GM21367 (cell line): ENCODE measurements around the gene IGF1R.

ENCODE experiments used
- ATAC-seq: cut with Tn5 transposase; IDR thresholded peaks from one replicate; pipeline ENCODE4 v1.9.1; 2021; ENCODE audit not compliant: unreplicated experiment

Gene IGF1R

GRCh38 chr15:98854496-98854895 lies 206.2 kb downstream of the IGF1R start:
- no peak for ATAC-seq

DNA sequence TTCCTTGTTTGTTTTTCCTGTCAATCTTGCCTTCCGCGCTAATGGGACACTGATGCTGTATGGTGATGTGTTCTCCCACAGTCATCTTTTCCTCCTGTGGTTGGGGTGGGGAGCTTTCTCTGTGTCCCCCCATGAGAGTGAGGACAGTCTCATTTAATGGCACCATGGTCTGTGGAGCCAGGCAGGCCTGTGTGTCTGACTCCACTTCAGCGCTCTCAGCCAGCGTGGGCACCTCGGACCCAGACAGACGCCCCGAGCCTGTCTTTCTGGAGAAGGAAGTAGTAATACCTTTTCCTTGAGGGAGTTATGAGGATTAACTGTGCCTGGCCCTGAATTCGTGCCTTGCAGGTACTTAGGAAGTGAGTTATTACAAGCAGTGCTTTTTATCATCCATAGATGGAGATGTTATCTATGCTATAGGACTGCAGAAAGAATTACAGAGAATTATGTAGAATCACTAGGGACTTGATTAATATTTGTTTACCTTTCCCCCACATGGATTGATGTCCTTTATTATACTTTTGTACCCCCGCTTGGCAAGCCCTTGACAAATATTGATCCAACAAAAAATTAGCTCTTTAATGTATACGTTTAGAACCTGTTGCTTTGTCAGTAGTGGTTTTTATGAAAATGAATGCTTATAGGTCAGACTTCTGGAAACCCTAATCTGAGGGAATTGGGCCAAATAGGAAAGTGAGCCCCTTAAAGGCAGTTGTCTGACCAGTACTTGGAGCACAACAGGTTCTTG lies 206.9 kb downstream of the IGF1R start:
- ATAC-seq: no peak

DNA sequence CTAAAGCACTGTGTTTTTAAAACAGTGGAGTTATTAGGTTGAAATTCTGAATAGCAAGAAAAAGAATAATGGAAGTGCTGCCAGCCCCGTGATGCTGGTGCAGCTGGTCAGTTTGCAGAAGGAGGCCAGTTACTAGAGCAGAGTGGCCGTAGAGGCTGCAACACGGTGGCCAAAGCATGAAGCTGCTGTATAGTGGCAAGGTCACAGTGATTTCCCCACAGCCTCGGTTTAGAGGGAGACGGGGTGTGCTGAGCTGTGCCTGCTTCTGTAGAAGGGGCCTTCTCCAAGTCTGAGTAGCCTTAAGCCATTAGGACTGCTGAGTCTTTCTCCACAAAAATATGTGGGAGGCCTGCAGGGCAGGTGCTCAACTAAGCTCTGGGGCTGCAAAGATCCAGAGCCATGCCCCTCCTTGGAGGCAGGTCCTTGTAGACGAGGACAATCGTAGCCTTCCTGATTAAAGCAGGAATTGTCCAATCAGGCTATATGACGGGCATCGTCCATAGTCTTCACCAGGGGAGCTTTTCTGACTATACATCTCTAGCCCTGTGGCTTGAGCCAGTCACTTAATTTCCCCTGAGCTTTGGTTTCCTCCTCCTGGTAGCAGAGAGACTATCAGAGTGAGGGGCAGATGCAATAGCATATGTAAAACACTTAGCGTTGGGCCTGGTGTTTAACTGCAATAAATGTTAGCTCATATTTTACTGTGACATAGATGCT lies 207.6 kb downstream of the IGF1R start:
- no peak for ATAC-seq

- no peak for ATAC-seq
Measured at GRCh38 chr15:98856532-98856907, 208.2 kb downstream of the IGF1R start.

DNA sequence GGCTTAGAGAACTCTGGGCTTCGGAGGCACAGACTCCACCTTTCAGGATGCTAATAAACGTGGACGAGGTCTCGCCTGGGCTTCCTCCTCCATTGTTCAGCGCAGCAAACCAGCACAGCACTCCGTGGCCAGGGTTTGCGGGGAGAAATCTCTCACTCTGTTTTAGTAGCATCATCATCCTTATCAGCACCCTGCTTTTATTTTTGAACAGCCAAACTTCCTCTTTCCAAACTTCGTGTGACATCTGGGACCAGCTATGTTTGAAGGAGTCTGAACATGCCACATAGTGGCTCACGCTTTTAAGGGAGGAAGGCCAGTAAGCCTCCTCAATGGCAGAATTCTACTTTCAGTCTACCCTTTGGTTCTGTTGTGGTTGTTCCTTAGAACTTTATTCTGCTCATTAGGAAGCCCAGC lies 210.3 kb downstream of the IGF1R start:
- ATAC-seq: no peak

- ATAC-seq: no peak
Measured at GRCh38 chr15:98859149-98859548, 210.8 kb downstream of the IGF1R start.

- ATAC-seq: no peak
Measured at GRCh38 chr15:98860281-98861041, 212.1 kb downstream of the IGF1R start.

DNA sequence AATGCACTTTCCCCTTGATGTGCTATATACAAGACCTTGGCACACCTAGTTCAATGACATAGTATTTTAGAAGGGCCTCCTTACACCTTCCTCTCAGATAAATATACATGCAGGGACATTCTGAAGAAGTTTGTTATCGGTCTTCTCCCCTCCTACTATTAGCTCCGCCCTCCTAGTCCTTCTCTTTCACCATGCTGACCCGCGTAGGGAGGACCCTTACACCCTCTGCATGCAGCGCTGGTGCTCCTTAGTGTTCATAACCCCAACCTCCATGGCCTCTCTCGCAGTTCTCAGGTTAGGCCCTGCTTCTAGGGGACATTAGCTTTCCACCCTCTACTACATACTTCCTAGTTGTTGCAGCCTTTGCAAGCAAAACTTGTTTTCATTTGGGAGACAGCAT lies 212.8 kb downstream of the IGF1R start:
- ATAC-seq: no peak

- ATAC-seq: no peak
Measured at GRCh38 chr15:98863983-98864382, 215.6 kb downstream of the IGF1R start.

DNA sequence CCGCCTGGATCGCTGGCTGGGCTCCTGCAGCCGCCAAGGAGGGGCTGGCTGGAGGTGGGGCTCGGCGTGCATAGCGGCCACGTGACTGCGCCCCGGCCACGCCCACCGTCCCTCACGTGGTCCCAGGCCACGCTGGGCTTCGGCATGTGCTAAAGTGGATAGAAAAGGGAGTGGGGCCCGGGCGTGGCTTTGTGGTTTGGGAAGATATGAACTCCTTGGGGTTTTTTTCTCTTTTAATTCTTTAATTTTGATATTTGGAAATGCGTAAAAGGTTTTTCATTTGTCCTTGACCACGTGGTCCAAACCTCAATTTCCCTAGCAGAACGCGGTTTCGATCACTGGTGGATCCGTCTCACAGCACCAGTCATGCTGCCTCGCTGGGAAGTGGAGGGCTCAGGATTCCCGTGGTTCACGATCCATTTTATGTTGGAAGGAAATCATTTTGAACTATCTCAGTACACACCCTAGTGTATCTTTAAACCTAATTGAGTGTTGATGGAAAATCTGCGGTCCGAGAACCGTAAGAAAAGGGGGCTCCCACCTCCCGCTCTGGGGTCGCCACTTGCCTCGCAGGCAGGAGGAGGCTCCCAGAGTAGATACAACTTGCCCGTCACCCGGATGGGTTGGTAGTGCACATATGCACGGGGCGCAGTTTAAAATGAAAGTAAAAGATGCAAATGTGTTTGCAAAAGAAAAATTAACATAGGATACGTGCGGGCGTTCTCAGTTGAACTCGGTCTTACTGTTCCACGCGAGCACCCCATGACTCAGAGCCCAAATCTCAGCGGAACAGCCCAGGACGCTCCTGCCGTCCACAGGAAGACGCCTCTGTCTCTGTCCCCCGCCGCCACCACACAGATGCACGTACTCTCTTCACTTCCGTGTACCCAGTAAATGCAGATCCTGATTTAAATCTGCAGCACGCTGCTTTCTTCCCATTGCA lies 217.3 kb downstream of the IGF1R start:
- ATAC-seq: peak; percentile 94

- ATAC-seq: no peak
Measured at GRCh38 chr15:98866511-98866910, 218.2 kb downstream of the IGF1R start.

- no peak for ATAC-seq
Measured at GRCh38 chr15:98868564-98868963, 220.2 kb downstream of the IGF1R start.

DNA sequence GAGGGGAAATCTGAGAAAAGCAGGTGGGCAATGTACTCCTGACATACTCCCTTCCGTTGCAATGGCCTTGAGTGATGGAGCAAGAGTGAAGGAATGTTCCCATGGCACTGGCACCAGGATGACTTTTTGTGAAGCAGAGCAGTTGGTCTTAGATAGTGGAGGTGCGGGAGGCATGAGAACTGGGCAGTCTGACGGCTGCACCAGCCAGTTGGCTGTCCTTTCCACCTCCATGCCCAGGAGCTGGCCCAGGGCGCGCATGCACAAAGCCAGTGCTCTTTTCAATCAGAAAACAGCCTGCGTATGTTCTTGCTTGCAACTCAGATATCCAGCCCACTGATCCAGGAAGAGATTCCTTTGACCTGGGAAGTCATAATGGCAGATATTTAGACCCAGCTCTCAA lies 222.4 kb downstream of the IGF1R start:
- ATAC-seq: no peak

- ATAC-seq: no peak
Measured at GRCh38 chr15:98872774-98873173, 224.4 kb downstream of the IGF1R start.

DNA sequence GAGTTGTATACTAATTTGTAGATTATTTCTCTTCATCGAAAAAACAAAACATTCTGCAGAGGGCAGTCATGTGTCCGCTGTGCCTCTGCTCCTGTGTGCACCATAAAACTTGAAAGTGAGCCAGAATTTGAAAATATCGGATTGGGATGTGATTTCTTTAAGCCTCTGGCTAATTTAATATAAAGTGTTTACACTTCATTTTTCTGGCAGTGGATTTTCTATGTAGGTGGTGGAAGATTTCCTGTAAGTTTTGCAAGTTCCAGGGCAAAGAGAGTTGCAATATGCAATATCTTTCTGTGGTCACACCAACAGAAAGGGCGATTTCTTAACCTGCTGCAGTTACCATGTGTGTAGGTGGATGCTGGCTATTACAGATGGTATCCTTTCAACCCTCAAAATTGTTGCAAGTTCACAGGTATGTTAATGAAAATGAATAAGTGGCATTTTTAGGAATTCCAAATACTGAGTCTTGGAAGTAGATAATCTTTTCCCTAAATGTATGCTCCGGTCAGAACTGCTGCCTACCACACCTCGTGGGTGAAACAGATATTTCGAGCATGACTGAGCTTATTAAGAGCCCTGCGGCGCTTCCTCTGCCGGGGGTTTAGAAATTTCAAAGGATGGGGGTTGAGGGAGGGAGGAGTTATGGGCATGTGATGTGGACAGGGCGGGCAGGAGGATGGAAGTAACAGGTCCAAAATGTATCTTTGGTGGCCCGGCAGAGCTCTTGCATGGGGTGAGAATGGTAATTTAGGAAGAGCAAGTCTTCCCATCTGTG lies 225.3 kb downstream of the IGF1R start:
- ATAC-seq: no peak

DNA sequence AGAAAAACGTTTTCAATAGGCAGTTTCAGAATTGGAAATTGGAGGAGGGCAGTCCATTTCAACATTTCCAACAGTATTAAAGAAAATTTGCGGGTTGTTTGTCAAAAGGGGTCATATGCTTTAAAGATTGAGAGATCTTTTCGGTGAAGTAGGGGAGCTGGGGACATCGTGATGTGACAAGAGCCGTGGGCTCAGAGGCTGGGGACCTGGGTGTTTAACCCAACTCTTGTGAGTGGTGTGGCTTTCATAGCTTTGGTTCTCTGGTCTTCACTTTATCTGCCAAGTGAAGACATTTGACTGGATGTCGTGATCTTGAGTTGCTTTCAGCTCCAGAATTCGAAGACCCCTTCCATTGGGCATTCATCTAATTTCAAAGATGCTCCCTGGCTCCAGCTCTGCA lies 226.0 kb downstream of the IGF1R start:
- ATAC-seq: no peak

DNA sequence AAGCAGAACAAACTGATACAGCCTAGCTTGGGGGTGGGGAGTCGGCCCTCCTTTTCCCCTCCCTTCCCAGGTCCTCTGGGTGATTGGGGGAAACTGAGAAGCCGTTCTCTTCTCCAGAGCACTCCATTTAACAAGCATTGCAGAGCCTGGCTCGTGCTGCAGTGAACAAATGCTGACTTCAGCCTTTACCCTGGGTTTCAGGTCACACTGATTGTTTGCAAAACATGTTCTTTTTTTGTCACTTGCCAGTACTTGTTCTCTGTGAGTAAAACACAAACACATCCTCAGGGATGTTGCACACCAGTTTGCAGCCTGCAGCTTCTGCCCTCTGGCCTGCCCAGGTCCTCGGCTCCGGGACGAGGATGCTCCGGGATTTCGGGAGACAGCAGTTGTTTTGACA lies 226.4 kb downstream of the IGF1R start:
- no peak for ATAC-seq

DNA sequence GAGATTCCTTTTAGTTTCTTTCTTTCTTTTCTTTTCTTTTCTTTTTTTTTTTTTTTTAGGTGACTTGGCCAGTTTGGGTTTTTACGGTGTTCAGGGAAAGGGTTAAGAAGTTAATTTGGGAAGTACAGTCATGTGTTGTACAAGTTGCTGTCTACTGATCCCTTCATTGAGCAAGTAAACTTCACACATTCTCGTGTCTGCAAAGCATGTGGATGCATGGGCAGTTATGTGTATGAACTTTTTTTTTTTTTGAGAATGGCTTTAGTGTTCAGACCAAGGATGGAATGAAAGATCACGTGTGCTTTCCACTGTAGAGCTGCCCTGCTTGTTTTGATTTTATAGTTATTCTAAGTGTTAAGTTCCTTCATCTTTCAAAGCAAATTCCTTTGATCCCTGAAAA lies 227.0 kb downstream of the IGF1R start:
- ATAC-seq: no peak

DNA sequence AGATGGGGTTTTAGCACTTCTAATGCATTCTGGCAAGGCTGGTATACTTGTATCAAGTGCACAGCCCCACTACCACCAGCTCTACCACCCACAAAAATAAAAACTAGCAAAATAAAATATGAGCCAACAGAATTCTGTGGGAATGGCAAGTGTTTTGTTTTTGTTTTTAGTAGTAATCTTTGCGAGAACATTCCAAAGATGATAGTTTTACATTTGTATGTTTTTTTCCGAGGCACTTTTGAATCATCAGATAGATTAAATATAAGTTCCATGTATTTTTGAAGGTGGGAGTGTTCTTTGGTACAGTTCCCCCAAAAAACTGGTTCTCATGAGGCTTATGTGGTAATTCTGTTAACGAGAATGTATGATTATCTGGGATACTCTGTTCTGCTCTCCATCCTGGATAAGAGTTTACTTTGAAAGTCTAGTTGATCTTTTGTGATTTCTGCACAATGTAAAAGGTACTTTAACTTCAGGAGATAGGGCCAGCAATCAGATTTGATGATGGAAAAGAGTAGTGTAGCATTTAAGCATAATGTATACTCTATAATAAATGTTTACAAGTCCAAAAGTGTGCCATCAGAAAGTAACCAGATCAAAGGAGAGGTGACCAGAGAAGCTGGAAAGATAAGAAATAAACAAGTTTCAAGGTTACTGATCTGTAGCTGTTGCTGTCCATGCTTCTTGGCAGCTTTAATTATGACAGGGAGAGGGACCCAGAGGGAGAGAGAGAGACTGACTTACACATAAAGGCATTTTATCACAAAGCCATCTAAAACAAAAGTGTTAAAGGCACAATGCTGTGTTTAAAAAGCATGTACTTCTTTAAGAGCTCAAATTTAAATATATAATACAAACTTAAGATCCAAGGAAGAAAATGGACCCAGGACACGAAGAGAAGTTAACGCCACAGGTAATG lies 228.4 kb downstream of the IGF1R start:
- no peak for ATAC-seq
